ENCODE results near the gene SYMPK. TPM values are rescaled to one million over a fixed set of nuclear protein-coding genes. Genes with fewer than 3 reads are reported as not detected.

SYMPK gene
- total RNA-seq, 1 donor from 2014 or later, result 55.0 TPM

DNA sequence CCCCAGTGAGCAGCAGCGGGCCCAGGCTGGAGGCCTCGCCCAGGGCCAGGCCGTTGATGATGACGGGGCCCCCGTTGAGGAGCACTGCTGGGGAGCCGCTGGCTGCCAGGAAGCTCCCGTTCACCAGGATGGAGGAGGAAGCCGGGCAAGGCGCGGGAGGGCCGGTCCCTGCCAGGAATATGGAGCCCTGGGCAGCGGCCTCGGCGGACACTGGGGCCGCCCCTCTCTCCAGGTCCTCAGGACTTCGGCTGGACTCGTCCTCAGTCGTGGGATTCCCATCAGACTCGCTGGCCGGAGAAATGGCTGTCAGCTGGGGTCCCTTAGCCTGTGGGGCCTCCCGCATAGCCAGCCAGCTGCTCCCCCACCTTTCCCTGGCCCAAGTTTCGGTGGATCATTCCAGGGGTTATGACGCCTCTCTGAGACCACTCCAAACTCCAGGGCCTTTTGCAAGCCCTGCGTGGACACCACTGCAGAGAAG, 96.0 kb downstream of the SYMPK start:
- DNase-seq (ENCODE audit: low read depth), result no peak

DNA sequence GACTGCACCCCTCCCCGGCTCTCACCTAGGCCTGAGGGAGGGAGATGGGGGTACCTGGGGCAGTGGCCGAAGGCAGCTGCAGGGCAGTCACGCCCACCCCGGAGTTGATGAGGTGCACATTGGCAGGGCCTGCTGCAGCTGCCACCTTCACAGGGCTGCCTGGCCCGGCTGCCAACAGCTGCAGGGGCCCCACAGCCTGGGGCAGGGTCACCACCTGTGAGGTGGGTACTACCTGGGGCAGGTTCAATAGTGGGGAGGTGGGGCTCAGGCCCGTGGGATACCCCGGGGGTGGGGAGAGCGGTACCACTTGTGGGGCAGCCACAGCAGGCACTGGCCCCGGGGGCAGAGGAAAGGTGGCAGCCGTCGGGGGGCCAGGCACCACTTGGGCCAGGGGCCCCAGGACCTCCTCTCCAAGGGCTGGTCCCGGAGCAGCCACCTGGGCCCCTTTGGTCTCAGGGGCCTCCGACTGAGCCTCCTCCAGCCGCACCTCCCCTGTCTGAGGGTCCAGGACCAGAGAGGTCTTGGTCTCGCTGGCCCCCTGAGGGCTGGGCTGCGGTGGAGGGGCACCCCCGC, 96.6 kb downstream of the SYMPK start:
- DNase-seq (ENCODE audit: low read depth), result no peak

DNA sequence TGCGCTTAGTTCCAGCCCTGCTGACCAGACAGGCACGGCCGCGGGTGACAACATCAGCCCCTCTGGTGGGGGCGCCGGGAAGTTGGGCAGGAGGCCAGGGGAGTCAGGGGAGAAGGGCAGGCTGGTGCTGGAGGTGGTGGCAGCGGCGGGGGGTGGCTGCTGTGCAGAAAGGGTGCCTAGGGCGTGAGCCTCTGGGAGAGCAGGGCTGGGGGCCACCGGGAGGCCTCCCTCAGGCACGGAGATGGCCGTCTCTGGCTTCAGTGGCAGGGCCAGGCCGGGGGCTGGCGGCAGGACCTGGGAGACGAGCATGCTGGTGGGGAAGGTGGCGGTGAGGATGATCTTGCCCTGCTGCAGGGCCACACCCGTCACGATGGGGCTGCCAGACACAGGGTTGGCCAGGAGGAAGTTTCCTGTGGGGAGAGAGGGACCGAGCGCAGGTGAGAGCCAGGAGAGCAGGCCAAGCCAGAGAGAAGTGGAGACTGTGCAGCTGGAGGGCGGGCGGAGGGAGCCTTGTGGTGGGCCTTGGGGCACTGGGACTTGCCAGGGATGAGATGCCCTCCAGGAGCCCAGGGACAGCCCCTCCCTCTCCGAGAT, 97.1 kb downstream of the SYMPK start:
- no peak for DNase-seq (ENCODE audit: low read depth)

Other genes starting within 250 kb of the SYMPK start
- 47.4 and 61.3 TPM in 2 replicates for gene EML2, start 223.8 kb downstream of the SYMPK start, total RNA-seq
- 0.50 and 1.0 TPM in 2 replicates for gene GIPR, start 194.9 kb downstream of the SYMPK start, total RNA-seq
- gene SNRPD2, start 171.2 kb downstream of the SYMPK start, total RNA-seq, result 120 and 333 TPM in 2 replicates
- 10.9 and 24.1 TPM in 2 replicates for gene QPCTL, start 170.5 kb downstream of the SYMPK start, total RNA-seq
- gene FBXO46, start 132.3 kb downstream of the SYMPK start, total RNA-seq, result 4.5 and 9.0 TPM in 2 replicates
- not detected in 2 replicates for gene MEIOSIN, start 129.7 kb downstream of the SYMPK start, total RNA-seq
- 6.3 and 12.9 TPM in 2 replicates for gene SIX5, start 93.9 kb downstream of the SYMPK start, total RNA-seq
- 6.1 and 32.3 TPM in 2 replicates for gene DMPK, start 80.7 kb downstream of the SYMPK start, total RNA-seq
- gene DMWD, start 70.3 kb downstream of the SYMPK start, total RNA-seq, result 24.0 and 37.0 TPM in 2 replicates
- gene RSPH6A, start 47.8 kb downstream of the SYMPK start, total RNA-seq, result 0.10 TPM in 1 of 2 replicates, not detected in the other
- 0.52 and 1.5 TPM in 2 replicates for gene FOXA3, start 1.2 kb upstream of the SYMPK start, total RNA-seq
- gene IRF2BP1, start 23.0 kb upstream of the SYMPK start, total RNA-seq, result 23.1 and 27.6 TPM in 2 replicates
- gene MYPOP, start 39.5 kb upstream of the SYMPK start, total RNA-seq, result 0.69 and 2.5 TPM in 2 replicates
- not detected in 2 replicates for gene NANOS2, start 51.6 kb upstream of the SYMPK start, total RNA-seq
- gene NOVA2, start 110.7 kb upstream of the SYMPK start, total RNA-seq, result under 0.01 TPM in 1 of 2 replicates, not detected in the other
- gene CCDC61, start 132.3 kb upstream of the SYMPK start, total RNA-seq, result 6.1 and 7.5 TPM in 2 replicates
- gene PGLYRP1, start 159.9 kb upstream of the SYMPK start, total RNA-seq, result not detected in 2 replicates
- not detected in 2 replicates for gene IGFL4, start 177.9 kb upstream of the SYMPK start, total RNA-seq